GM04503 (cell line): Measurements from ENCODE around the gene TEX13A.
"Not testable (repeated sequence)": the region's sequence is repeated elsewhere in the genome, so short reads cannot be mapped to it uniquely, and the experiment has no call there.

Source experiments
- DNase-seq: peaks from one replicate; pipeline ENCODE4 v3.0.0-alpha.2; 2012; ENCODE audit warnings: low read depth

Gene TEX13A

GRCh38 chrX:105220636-105221035 is at the start of gene TEX13A:
Gene TEX13A, minus strand, starts transcription at chrX:105220694. Its CDS starts 297 bp downstream, at chrX:105220397.
- no peak for DNase-seq

GRCh38 chrX:105269386-105269785 is 48.9 kb upstream of the TEX13A start:
- no peak for DNase-seq

GRCh38 chrX:105267167-105267566 is 46.7 kb upstream of the TEX13A start:
- DNase-seq, result no peak

GRCh38 chrX:105266456-105266855 is 46.0 kb upstream of the TEX13A start:
- peak; percentile 22 for DNase-seq

GRCh38 chrX:105265093-105265492 is 44.6 kb upstream of the TEX13A start:
- DNase-seq, result no peak

GRCh38 chrX:105263801-105264200 is 43.3 kb upstream of the TEX13A start:
- DNase-seq, result no peak

GRCh38 chrX:105263171-105263570 is 42.7 kb upstream of the TEX13A start:
- no peak for DNase-seq

GRCh38 chrX:105260291-105261043 is 40.0 kb upstream of the TEX13A start:
- DNase-seq, result no peak

GRCh38 chrX:105241056-105241455 is 20.6 kb upstream of the TEX13A start:
- no peak for DNase-seq

GRCh38 chrX:105237407-105237806 is 16.9 kb upstream of the TEX13A start:
- DNase-seq, result not testable (repeated sequence)

GRCh38 chrX:105229146-105229545 is 8.7 kb upstream of the TEX13A start:
- DNase-seq, result no peak

GRCh38 chrX:105228602-105229001 is 8.1 kb upstream of the TEX13A start:
- DNase-seq, result no peak

GRCh38 chrX:105226499-105226898 is 6.0 kb upstream of the TEX13A start:
- DNase-seq, result no peak

- DNase-seq, result no peak
Observed at GRCh38 chrX:105221374-105221773, 880 bp upstream of the TEX13A start.

GRCh38 chrX:105219454-105220401 is 766 bp downstream of the TEX13A start:
- no peak for DNase-seq

GRCh38 chrX:105211066-105211575 is 9.4 kb downstream of the TEX13A start:
- DNase-seq, result no peak

GRCh38 chrX:105210258-105210657 is 10.2 kb downstream of the TEX13A start:
- no peak for DNase-seq

GRCh38 chrX:105209406-105209805 is 11.1 kb downstream of the TEX13A start:
- no peak for DNase-seq

GRCh38 chrX:105191878-105192277 is 28.6 kb downstream of the TEX13A start:
- no peak for DNase-seq

- DNase-seq, result no peak
Observed at GRCh38 chrX:105190252-105190853, 30.1 kb downstream of the TEX13A start.

GRCh38 chrX:105189093-105189492 is 31.4 kb downstream of the TEX13A start:
- no peak for DNase-seq

GRCh38 chrX:105179644-105180043 is 40.9 kb downstream of the TEX13A start:
- no peak for DNase-seq
